GM10266 (cell line): ENCODE data around the gene IL15RA.
A peak's percentile ranks its signal among the peaks of the same experiment; 100 is the strongest.

Experiments
- DNase-seq: peaks from one replicate; pipeline ENCODE4 v3.0.0; 2012; ENCODE audit errors: extremely low spot score
- TF ChIP-seq, protein P1 (sequence below): IDR thresholded peaks from 2 replicates; pipeline ENCODE4 v1.5.1; 2012; ENCODE audit warnings: mild to moderate bottlenecking, low read depth; ENCODE audit not compliant: control insufficient read depth, insufficient read depth; ENCODE audit errors: missing control alignments

The IL15RA gene

DNA sequence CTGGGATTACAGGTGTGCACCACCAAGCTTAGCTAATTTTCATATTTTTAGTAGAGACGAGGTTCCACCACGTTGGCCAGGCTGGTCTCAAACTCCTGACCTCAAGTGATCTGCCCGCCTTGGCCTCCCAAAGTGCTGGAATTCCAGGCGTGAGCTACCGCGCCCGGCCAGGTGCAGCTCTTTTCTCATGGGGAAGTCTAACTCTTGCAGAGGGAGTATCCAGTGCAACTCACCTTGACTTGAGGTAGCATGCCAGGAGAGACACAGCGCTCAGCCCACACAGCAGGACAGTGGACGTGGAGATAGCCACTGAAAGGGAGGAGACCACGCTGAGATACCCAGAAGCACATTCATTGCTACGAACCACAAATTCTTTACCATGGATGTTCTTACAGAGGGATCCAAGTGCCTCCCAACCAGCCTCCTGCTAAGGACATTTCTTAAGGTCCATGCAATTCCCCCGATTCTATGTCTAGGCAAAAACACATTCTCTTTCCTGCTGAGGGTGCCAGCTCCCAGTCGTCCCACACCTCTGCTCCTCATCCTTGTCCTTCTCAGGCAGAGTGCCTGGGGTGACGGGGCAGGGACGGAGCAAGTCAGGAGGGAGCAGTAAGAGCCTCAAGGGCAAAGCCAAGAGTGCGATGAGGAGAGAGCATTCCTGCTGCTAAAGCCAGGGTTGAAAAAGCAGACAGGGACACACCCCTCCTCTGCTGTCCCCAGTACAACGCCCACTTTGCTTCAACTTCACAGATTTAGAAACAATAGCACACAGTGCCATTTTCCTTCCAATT lies 21.0 kb downstream of the IL15RA start:
- DNase-seq = no peak
- TF ChIP-seq, protein P1, sequence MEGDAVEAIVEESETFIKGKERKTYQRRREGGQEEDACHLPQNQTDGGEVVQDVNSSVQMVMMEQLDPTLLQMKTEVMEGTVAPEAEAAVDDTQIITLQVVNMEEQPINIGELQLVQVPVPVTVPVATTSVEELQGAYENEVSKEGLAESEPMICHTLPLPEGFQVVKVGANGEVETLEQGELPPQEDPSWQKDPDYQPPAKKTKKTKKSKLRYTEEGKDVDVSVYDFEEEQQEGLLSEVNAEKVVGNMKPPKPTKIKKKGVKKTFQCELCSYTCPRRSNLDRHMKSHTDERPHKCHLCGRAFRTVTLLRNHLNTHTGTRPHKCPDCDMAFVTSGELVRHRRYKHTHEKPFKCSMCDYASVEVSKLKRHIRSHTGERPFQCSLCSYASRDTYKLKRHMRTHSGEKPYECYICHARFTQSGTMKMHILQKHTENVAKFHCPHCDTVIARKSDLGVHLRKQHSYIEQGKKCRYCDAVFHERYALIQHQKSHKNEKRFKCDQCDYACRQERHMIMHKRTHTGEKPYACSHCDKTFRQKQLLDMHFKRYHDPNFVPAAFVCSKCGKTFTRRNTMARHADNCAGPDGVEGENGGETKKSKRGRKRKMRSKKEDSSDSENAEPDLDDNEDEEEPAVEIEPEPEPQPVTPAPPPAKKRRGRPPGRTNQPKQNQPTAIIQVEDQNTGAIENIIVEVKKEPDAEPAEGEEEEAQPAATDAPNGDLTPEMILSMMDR = no peak

DNA sequence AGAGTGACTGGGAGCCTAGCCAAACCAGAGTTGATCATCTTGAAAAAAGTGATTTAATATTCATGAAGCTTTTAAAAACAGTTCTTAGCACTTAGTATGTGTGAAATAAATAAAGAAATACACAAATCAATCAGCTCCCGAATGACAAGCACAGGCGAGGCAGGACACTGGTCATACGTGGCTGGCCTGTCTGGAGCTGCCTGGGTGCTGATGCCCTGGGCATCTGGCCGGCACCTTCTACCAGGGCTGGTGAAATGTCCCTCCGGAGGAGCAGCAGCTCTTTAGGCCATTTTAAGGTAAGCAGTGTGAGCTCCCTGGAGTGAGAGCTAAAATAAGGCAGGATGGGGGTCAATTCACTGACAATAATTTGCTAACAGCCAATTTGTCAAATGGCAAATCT lies 23.7 kb downstream of the IL15RA start:
- no peak for DNase-seq
- TF ChIP-seq, protein P1 = no peak

DNA sequence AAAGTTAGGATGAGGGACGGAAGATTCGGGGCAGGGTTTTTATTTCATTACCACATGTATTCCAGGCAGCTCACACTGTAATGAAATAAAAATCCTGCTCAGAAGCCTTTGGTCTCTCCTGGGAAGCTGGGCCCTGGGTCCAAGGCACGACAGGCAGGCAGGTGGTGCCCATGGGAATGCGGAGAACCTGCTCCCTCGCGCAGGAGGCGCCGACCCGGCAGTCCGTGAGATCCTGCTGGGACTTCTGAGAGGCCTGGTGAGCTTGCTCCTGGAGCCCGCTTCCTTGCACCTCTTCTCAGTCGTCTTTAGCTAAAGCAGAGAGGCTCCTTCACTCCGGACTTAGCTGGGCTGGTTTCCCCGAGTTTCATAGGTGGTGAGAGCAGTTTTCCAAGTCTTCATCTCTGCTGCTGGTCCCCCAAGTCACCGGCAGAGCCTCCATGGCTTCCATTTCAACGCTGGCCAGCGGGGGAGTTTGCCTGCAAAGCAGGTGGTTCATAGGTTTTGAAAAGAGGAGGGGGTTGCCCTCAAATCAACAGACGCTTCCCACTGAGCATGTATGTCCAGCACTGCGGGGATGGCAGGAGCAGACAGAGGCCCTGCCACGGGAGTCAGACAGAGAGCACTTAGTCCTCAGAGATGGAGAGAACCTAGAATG lies 24.5 kb downstream of the IL15RA start:
- TF ChIP-seq, protein P1 = no peak
- DNase-seq = no peak

DNA sequence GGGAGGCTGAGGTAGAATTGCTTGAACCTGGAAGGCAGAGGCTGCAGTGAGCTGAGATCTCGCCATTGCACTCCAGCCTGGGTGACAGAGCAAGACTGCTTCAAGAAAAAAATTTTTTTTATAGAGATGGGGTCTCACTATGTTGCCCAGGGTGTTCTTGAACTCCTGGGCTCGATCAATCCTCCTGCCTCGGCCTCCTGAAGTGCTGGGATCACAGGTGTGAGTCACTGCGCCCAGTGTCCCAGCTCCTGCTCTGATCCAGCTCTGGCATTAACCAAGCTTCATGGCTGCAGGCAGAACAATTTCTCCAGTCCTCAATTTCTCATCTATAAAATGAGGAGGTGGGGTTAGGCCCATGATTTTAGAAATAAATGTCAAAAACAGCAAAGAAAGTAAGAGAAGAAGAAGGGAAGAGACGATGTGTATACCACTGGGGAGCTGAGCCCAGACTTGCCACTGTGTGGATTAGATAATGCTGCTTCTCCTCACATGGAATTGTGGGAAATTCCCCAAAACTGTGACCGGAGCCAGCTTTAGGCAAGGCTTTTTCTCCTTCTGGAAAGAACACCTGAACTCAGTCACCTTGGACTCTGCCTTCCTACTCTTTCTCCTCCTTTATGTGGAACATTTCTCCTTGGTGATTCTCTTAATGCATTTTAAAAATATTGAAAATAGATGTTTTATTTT lies 25.5 kb downstream of the IL15RA start:
- TF ChIP-seq, protein P1 = no peak
- DNase-seq = no peak

DNA sequence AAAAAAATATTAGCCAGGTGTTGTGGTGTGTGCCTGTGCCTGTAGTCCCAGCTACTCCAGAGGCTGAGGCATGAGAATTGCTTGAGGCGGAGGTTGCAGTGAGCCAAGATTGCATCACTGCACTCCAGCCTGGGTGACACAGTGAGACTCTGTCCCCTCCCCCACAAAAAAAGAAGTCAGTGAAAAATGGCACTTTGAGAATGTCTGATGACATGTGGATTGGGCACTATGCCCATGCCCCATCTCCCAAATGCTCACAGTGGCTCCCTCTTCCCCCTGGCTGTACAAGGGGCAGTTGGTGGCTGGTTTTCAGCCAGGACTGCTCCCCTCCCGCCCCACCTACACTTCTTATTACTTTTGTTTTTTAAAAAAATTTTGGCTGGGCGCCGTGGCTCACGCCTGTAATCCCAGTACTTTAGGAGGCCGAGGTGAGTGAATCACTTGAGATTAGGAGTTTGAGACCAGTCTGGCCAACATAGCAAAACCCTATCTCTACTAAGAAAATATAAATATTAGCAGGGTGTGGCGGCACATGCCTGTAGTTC lies 26.1 kb downstream of the IL15RA start:
- no peak for DNase-seq
- TF ChIP-seq, protein P1 = no peak

DNA sequence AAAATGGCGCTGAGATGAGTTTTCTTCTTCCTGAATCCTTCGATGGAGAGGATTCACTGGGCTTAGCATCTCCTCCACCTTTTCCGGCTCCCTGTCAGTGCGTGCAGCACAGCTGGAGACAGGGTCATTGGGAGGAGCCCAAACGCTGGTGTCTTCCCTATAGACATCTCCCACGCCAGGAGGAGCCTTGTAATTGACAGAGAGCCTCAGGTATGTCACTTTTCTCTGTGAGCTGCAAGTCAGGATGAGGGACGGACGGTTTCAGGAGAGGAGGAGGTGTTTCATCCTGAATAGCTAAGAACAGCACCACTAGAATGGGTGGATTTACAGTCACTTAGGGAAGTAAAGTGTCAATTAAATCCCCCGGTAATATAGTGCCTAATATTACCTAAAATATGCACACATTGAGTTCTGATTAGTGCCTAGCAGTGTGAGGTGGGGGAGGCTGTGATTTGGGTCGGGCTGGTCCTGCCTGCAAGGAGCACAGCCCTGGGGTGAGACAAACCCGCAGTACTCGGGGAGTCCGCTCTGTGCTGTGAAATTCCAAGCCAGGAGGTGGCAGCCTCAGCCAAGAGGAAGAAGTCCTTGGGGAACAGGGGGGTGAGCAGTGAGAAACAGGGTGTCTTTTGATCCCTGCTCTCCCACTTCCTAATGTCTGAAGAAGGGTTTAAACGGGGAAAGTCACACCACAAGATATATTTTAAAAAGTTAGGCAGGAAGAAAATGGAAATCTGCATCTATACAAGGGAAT lies 28.2 kb downstream of the IL15RA start:
- peak; percentile 60 for DNase-seq
- TF ChIP-seq, protein P1 = peak; percentile 56
